ENCODE data around the gene CNTN1. TPM values are rescaled to one million over a fixed set of nuclear protein-coding genes. Genes with fewer than 3 reads are reported as not detected.

CNTN1 gene
- total RNA-seq, 1 experiment from 2014 or later = 6.5 TPM

GRCh38 chr12:40992158-40992557, 299.9 kb downstream of the CNTN1 start:
- H2BK12ac ChIP-seq (ENCODE audit: insufficient read length, low read depth, low read length) = no peak overlapping the region
- no peak overlapping the region for H3K27ac ChIP-seq (ENCODE audit: insufficient read length, low read depth, low read length)
- no peak overlapping the region for H3K9ac ChIP-seq (ENCODE audit: extremely low read depth, insufficient read length, low read length)
- H2BK15ac ChIP-seq (ENCODE audit: low read depth, low read length) = no peak overlapping the region
- no peak overlapping the region for H4K5ac ChIP-seq (ENCODE audit: insufficient read length, low read depth, low read length)
- Mint-ChIP-seq H3K27ac (no peak overlapping the region), H3K36me3 (ENCODE audit: insufficient read depth in 1 of 3, low read depth in 3 of 3) (no peaks in the 10 kb centered on the region), H3K9me3 (no peaks in the 10 kb centered on the region; a peak in 2 of 5 replicates), H3K27me3 (ENCODE audit: low read depth) (no peaks in the 10 kb centered on the region), H3K4me1 (peaks cover 4% of the 10 kb centered on the region in 2 experiments; a peak in 1 of 4 replicates), H3K4me3 (no peak overlapping the region)
- no peak overlapping the region for H3T11ph ChIP-seq (ENCODE audit: low read length)
- no peak overlapping the region for H2BK20ac ChIP-seq (ENCODE audit: low read depth, low read length, poor library complexity, severe bottlenecking)
- TF ChIP-seq CTCF (conservative IDR thresholded peaks at IDR 0.05) = no peak
- no peaks in the 10 kb centered on the region for H3K79me2 ChIP-seq (ENCODE audit: insufficient read depth, low read length)
- no peak overlapping the region for H2BK5ac ChIP-seq (ENCODE audit: insufficient read length, low read length)
- H4K20me1 ChIP-seq (ENCODE audit: control insufficient read depth, insufficient read depth, insufficient read length) = no peaks in the 10 kb centered on the region
- H3K27me3 ChIP-seq (ENCODE audit: insufficient read depth, low read length) = no peaks in the 10 kb centered on the region
- no peak for DNase-seq
- H3K4ac ChIP-seq (ENCODE audit: low read depth, low read length) = no peak overlapping the region
- no peaks in the 10 kb centered on the region for H3K4me1 ChIP-seq (ENCODE audit: insufficient read depth, low read length)
- no peak overlapping the region for H3K23ac ChIP-seq (ENCODE audit: insufficient read length, low read depth, low read length)
- WGBS (ENCODE audit: extremely low coverage, insufficient read length, low lambda C conversion rate) = no CpG with 5 or more reads among the region's 4 CpGs
- no peak overlapping the region for H2AK5ac ChIP-seq (ENCODE audit: insufficient read length, low read length)
- no peak overlapping the region for H3K18ac ChIP-seq (ENCODE audit: insufficient read length, low read depth, low read length)
- no peak overlapping the region for H4K8ac ChIP-seq (replicated peaks; ENCODE audit: insufficient read length, low read depth, low read length)
- H3K23me2 ChIP-seq (ENCODE audit: insufficient read length, low read depth, low read length, poor library complexity, severe bottlenecking) = no peaks in the 10 kb centered on the region
- no peak overlapping the region for H2BK120ac ChIP-seq (ENCODE audit: low read depth, low read length, poor library complexity, severe bottlenecking)
- H3K4me2 ChIP-seq (ENCODE audit: insufficient read depth, insufficient read length, low read length) = no peak overlapping the region
- no peak overlapping the region for H2AFZ ChIP-seq (ENCODE audit: low read length)
- no peak overlapping the region for H4K91ac ChIP-seq (ENCODE audit: insufficient read length, low read depth, low read length)
- H3K79me1 ChIP-seq (ENCODE audit: insufficient read depth, low read depth, low read length, poor library complexity, severe bottlenecking) = no peaks in the 10 kb centered on the region
- no peak overlapping the region for H3K56ac ChIP-seq (ENCODE audit: insufficient read length, low read depth, low read length)
- H3K14ac ChIP-seq (ENCODE audit: insufficient read depth, low read length) = no peak overlapping the region
- H3K9me3 ChIP-seq (ENCODE audit: control insufficient read depth, low read depth, low read length) = no peaks in the 10 kb centered on the region

Measured in H9 (cell line).